ENCODE measurements around the gene MCC. TPM values are rescaled to one million over a fixed set of nuclear protein-coding genes. Genes with fewer than 3 reads are reported as not detected.

MCC gene
- total RNA-seq, 4 donors from 2014 or later: 17.1 to 90.7 (median 40.1) TPM

- no peaks in the 10 kb centered on the region for H3K36me3 ChIP-seq
- no peak overlapping the region for H3K27ac ChIP-seq
- H3K9me3 ChIP-seq: no peaks in the 10 kb centered on the region
- intact Hi-C loops (cut with DNase I; ENCODE audit: low total_unique reads): no loop called here
- no peak for DNase-seq
- no peaks in the 10 kb centered on the region for H3K4me1 ChIP-seq
- H3K27me3 ChIP-seq: no peaks in the 10 kb centered on the region
- TF ChIP-seq POLR2A (IDR thresholded peaks at IDR 0.05) (no peak), CTCF (IDR thresholded peaks at IDR 0.05) (no peak)
- H3K4me3 ChIP-seq: no peak overlapping the region
Observed at GRCh38 chr5:113356487-113356886, 131.8 kb downstream of the MCC start.

GRCh38 chr5:113354055-113354454 is 134.2 kb downstream of the MCC start:
- no peaks in the 10 kb centered on the region for H3K9me3 ChIP-seq
- TF ChIP-seq CTCF (IDR thresholded peaks at IDR 0.05) (no peak), POLR2A (IDR thresholded peaks at IDR 0.05) (no peak)
- no peak overlapping the region for H3K4me3 ChIP-seq
- DNase-seq: no peak
- no peaks in the 10 kb centered on the region for H3K36me3 ChIP-seq
- no peaks in the 10 kb centered on the region for H3K27me3 ChIP-seq
- intact Hi-C loops (cut with DNase I; ENCODE audit: low total_unique reads): no loop called here
- no peak overlapping the region for H3K27ac ChIP-seq
- no peaks in the 10 kb centered on the region for H3K4me1 ChIP-seq

GRCh38 chr5:113347572-113347971 is 140.7 kb downstream of the MCC start:
- H3K36me3 ChIP-seq: no peaks in the 10 kb centered on the region
- no peak for TF ChIP-seq POLR2A (IDR thresholded peaks at IDR 0.05)
- TF ChIP-seq CTCF (IDR thresholded peaks at IDR 0.05): no peak
- no peak overlapping the region for H3K4me3 ChIP-seq
- H3K27me3 ChIP-seq: no peaks in the 10 kb centered on the region
- no peak overlapping the region for H3K27ac ChIP-seq
- intact Hi-C loops (cut with DNase I; ENCODE audit: low total_unique reads): no loop called here
- no peaks in the 10 kb centered on the region for H3K4me1 ChIP-seq
- H3K9me3 ChIP-seq: no peaks in the 10 kb centered on the region
- DNase-seq: no peak

GRCh38 chr5:113344973-113345940 is 143.0 kb downstream of the MCC start:
- TF ChIP-seq POLR2A (IDR thresholded peaks at IDR 0.05): no peak
- TF ChIP-seq CTCF (IDR thresholded peaks at IDR 0.05): no peak
- no peak for DNase-seq

GRCh38 chr5:113343343-113343742 is 144.9 kb downstream of the MCC start:
- TF ChIP-seq CTCF (IDR thresholded peaks at IDR 0.05): no peak
- TF ChIP-seq POLR2A (IDR thresholded peaks at IDR 0.05): no peak

More at GRCh38 chr5:113344973-113345940, 143.0 kb downstream of the MCC start:
- Histone ChIP-seq H3K36me3 (no peaks in the 10 kb centered on the region), H3K9me3 (no peaks in the 10 kb centered on the region), H3K27me3 (no peaks in the 10 kb centered on the region), H3K27ac (no peak overlapping the region), H3K4me3 (no peak overlapping the region), H3K4me1 (no peaks in the 10 kb centered on the region)
- intact Hi-C loops (cut with DNase I; ENCODE audit: low total_unique reads): no loop called here

More at GRCh38 chr5:113343343-113343742, 144.9 kb downstream of the MCC start:
- DNase-seq: no peak
- Histone ChIP-seq H3K4me3 (no peak overlapping the region), H3K9me3 (no peaks in the 10 kb centered on the region), H3K36me3 (no peaks in the 10 kb centered on the region), H3K27me3 (no peaks in the 10 kb centered on the region), H3K4me1 (no peaks in the 10 kb centered on the region), H3K27ac (no peak overlapping the region)
- intact Hi-C loops (cut with DNase I; ENCODE audit: low total_unique reads): no loop called here

All from uterus (tissue), 4 donors.